Measurements from ENCODE around the gene KLF14.
"Not testable (repeated sequence)": the region's sequence is repeated elsewhere in the genome, so short reads cannot be mapped to it uniquely, and the experiment has no call there.

Gene KLF14

GRCh38 chr7:130733931-130734814 is at the start of gene KLF14:
Gene KLF14 (minus strand): TSS chr7:130734207. CDS start chr7:130734033, 174 bp downstream.
- DNase-seq = peak; percentile 11

GRCh38 chr7:130781346-130781745 is 47.3 kb upstream of the KLF14 start:
- no peak for DNase-seq

GRCh38 chr7:130777426-130777825 is 43.4 kb upstream of the KLF14 start:
- no peak for DNase-seq

- not testable (repeated sequence) for DNase-seq
These were observed 38.4 kb upstream of the KLF14 start for GRCh38 chr7:130772456-130772855.

GRCh38 chr7:130768854-130769253 is 34.8 kb upstream of the KLF14 start:
- DNase-seq = no peak

GRCh38 chr7:130764569-130764968 is 30.6 kb upstream of the KLF14 start:
- not testable (repeated sequence) for DNase-seq

GRCh38 chr7:130758429-130759056 is 24.5 kb upstream of the KLF14 start:
- DNase-seq = no peak

GRCh38 chr7:130756316-130756715 is 22.3 kb upstream of the KLF14 start:
- DNase-seq = no peak

GRCh38 chr7:130752424-130752823 is 18.4 kb upstream of the KLF14 start:
- no peak for DNase-seq

- no peak for DNase-seq
These were observed 16.7 kb upstream of the KLF14 start for GRCh38 chr7:130750755-130751154.

GRCh38 chr7:130748531-130749389 is 14.8 kb upstream of the KLF14 start:
- DNase-seq = no peak

- DNase-seq = no peak
These were observed 7.5 kb upstream of the KLF14 start for GRCh38 chr7:130741331-130741995.

- DNase-seq = no peak
These were observed 6.6 kb upstream of the KLF14 start for GRCh38 chr7:130740606-130741005.

GRCh38 chr7:130736298-130736900 is 2.4 kb upstream of the KLF14 start:
- DNase-seq = no peak

- no peak for DNase-seq
These were observed 1.1 kb upstream of the KLF14 start for GRCh38 chr7:130734815-130735716.

GRCh38 chr7:130732980-130733930 is 752 bp downstream of the KLF14 start:
- no peak for DNase-seq

- DNase-seq = no peak
These were observed 10.2 kb downstream of the KLF14 start for GRCh38 chr7:130723784-130724183.

GRCh38 chr7:130721486-130722277 is 12.3 kb downstream of the KLF14 start:
- no peak for DNase-seq

GRCh38 chr7:130719541-130719940 is 14.5 kb downstream of the KLF14 start:
- no peak for DNase-seq

All from activated CD4-positive, alpha-beta T cell treated with anti-CD3 and anti-CD28 coated beads for 1 hour (primary cell).